HG03159 (cell line): ENCODE measurements around the gene TLCD3B.
"Not testable (repeated sequence)": the region's sequence is repeated elsewhere in the genome, so short reads cannot be mapped to it uniquely, and the experiment has no call there.

Experiments
- ATAC-seq: cut with Tn5 transposase; IDR thresholded peaks from one replicate; pipeline ENCODE4 v1.9.1; 2021; ENCODE audit warnings: mild to moderate bottlenecking, moderate library complexity; ENCODE audit not compliant: unreplicated experiment

The TLCD3B gene

GRCh38 chr16:30060836-30061554 is 29.9 kb upstream of the TLCD3B start:
- no peak for ATAC-seq

GRCh38 chr16:30060346-30060745 is 29.3 kb upstream of the TLCD3B start:
- no peak for ATAC-seq

GRCh38 chr16:30054959-30055553 is 24.0 kb upstream of the TLCD3B start:
- no peak for ATAC-seq

GRCh38 chr16:30054451-30054850 is 23.4 kb upstream of the TLCD3B start:
- ATAC-seq: no peak

GRCh38 chr16:30053376-30054015 is 22.4 kb upstream of the TLCD3B start:
- ATAC-seq: no peak

- no peak for ATAC-seq
These were observed 21.8 kb upstream of the TLCD3B start for GRCh38 chr16:30052671-30053372.

GRCh38 chr16:30051518-30051917 is 20.4 kb upstream of the TLCD3B start:
- ATAC-seq: no peak

GRCh38 chr16:30049871-30050270 is 18.8 kb upstream of the TLCD3B start:
- no peak for ATAC-seq

GRCh38 chr16:30046588-30046987 is 15.5 kb upstream of the TLCD3B start:
- no peak for ATAC-seq

- no peak for ATAC-seq
These were observed 15.1 kb upstream of the TLCD3B start for GRCh38 chr16:30046178-30046577.

- ATAC-seq: no peak
These were observed 10.8 kb upstream of the TLCD3B start for GRCh38 chr16:30041841-30042240.

GRCh38 chr16:30040690-30041089 is 9.6 kb upstream of the TLCD3B start:
- not testable (repeated sequence) for ATAC-seq

- ATAC-seq: no peak
These were observed 9.2 kb upstream of the TLCD3B start for GRCh38 chr16:30040221-30040620.

- ATAC-seq: no peak
These were observed 2.2 kb upstream of the TLCD3B start for GRCh38 chr16:30033270-30033669.

- no peak for ATAC-seq
These were observed 1.2 kb upstream of the TLCD3B start for GRCh38 chr16:30032083-30032819.

- no peak for ATAC-seq
These were observed 427 bp upstream of the TLCD3B start for GRCh38 chr16:30031477-30031918.

- no peak for ATAC-seq
These were observed 923 bp downstream of the TLCD3B start for GRCh38 chr16:30030011-30030685.

- no peak for ATAC-seq
These were observed 2.5 kb downstream of the TLCD3B start for GRCh38 chr16:30028438-30029076.

GRCh38 chr16:30027588-30028437 is 3.3 kb downstream of the TLCD3B start:
- ATAC-seq: no peak
